Psoas muscle (tissue), 8 donors: ENCODE results near the gene CADM4. TPM values are rescaled to one million over a fixed set of nuclear protein-coding genes. Genes with fewer than 3 reads are reported as not detected.

ENCODE experiments used
- ATAC-seq, 4 donors: fragments of 200-7000 bp; cut with Tn5 transposase; one replicate each; pipeline ENCODE4 v1.9.1; 2020; ENCODE audit warnings: moderate library complexity in 3 of 4, mild to moderate bottlenecking in 2 of 4
- DNase-seq, 2 donors: peaks; one replicate each; pipeline ENCODE4 v3.0.0-alpha.2; 2020
- H3K27ac ChIP-seq: fragments of 200-600 bp; one replicate; pipeline ENCODE4 v1.8.0; 2022
- H3K27me3 ChIP-seq, 3 donors: fragments of 200-600 bp in 1 of 3; one replicate each; pipeline versions ENCODE4 v1.6.1 to v1.8.0; 2013 to 2022; ENCODE audit warnings: low read length in 2 of 3, mild to moderate bottlenecking in 2 of 3, moderate library complexity in 1 of 3; ENCODE audit not compliant: insufficient read depth in 3 of 3
- H3K36me3 ChIP-seq, 2 donors: fragments of 200-600 bp in 1 of 2; one replicate each; pipeline versions ENCODE4 v1.6.1 to v1.8.0; 2013 to 2022; ENCODE audit warnings: low read depth in 1 of 2, mild to moderate bottlenecking in 1 of 2, moderate library complexity in 1 of 2; ENCODE audit not compliant: insufficient read depth in 1 of 2
- H3K4me1 ChIP-seq: fragments of 200-600 bp; one replicate; pipeline ENCODE4 v1.8.0; 2022
- H3K4me3 ChIP-seq: fragments of 200-600 bp; one replicate; pipeline ENCODE4 v1.8.0; 2022; ENCODE audit warnings: mild to moderate bottlenecking
- H3K9me3 ChIP-seq: fragments of 200-600 bp; one replicate; pipeline ENCODE4 v1.8.0; 2022
- WGBS, 3 donors: extraction: QIAGEN DNeasy Blood & Tissue Kit; methylation state at CpG; one replicate each; pipeline versions ENCODE4 v1.1.6 to v1.1.7; 2013; 5-methylcytosine and 5-hydroxymethylcytosine counted together
- intact Hi-C, 2 donors: fragments of 100-400 bp; cut with DNase I; formaldehyde crosslinking; loops; one replicate each; pipeline versions ENCODE4 v1.11.0 to v1.14.2; 2022
- polyA plus RNA-seq, 3 donors: library from polyadenylated mRNA; stranded (reverse); fragments of 200-250 nt; gene quantifications; one replicate each; pipeline ENCODE4 v1.2.3, GENCODE V29; 2013
- total RNA-seq, 4 donors: library from RNA; stranded (reverse); fragmentation: NEBNext Ultra II Directional in 2 of 4; extraction: Animal tissue kit (Norgen Biotek cat#: 25700) in 2 of 4; gene quantifications; one replicate each; pipeline versions ENCODE4 v1.2.1 to v1.2.4, GENCODE V29; 2021 to 2023
- TF ChIP-seq, protein P1 (sequence below): fragments of 200-600 bp; IDR thresholded peaks from one replicate; pipeline ENCODE4 v1.8.0; 2022; ENCODE audit warnings: antibody characterized with exemption
- donor health status: healthy with polysubstance abuse.
- donor health status: DM: no; HTN: no; CAD: no; lungs with moderate emphysema.
- donor health status: Bipolar disorder and iron deficiency.
- donor health status: healthy.
- donor health status: DM: yes; HTN: yes; CAD: no.
- donor health status: DM: no; HTN: no; CAD: no.
- donor health status: DM: no; HTN: no; CAD: no.
- donor health status: DM: yes; HTN: yes; CAD: no.

CADM4 gene
- total and polyA plus RNA-seq, 7 donors, result 1.8 to 10.6 (median 4.4) TPM

GRCh38 chr19:43622070-43622469, 17.6 kb downstream of the CADM4 start:
- no peak for ATAC-seq

DNA sequence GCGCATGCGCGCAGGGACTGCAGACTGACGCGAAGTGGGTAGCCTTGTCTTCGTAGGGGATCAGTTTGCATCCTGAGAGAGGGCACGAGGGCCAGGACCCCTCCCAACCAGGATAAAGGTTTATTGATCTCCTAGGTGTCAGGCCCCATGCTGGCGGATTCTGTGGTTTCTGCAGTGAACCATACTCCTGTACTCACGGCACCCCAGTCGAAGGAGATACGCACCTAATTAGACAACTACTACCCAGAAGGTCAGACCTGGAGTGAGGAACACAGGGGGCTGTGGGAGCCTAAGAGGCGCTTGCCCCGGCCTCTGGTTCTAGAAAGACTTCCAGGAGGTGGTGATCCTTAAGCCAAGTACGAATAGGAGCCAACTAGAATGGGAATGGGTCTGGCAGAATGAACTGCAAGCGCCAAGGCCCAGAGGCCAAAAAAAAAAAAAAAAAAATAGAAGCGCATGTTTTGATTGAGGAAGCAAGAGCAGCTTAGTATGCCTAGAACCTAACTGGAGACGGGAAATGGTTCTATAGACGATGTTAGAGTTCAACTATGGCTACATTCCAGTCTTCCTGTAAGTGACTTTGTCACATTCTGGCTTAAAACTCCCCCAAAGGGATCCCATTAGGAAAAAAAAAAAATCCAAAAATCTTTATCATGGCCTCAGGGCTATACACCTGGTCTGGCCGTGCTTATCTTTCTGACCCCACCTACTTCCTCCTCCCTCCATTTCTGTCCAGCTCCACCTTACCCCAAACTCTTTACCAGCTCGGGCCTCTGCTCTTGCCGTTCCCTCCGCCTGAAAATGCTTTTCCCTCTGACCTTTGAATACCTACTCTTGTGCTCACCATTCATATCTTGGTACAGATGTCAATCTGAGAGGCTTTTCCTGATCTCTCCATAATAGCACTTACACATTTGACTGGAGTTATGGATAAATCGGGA, 19.3 kb downstream of the CADM4 start:
- Histone ChIP-seq H3K4me1 (peaks cover 3% of the 10 kb centered on the region), H3K36me3 (no peaks in the 10 kb centered on the region), H3K4me3 (peak overlapping the region; percentile 76), H3K27me3 (no peaks in the 10 kb centered on the region), H3K27ac (peak overlapping the region; percentile 95), H3K9me3 (no peaks in the 10 kb centered on the region)
- DNase-seq, result no peak
- intact Hi-C loops, result no loop called here
- 37 to 41% (median 38%) methylated on average over 23 of the region's 23 CpGs for WGBS, 3 donors
- peak in 1 of 4 donors; percentile 6 for ATAC-seq
- TF ChIP-seq, protein P1, sequence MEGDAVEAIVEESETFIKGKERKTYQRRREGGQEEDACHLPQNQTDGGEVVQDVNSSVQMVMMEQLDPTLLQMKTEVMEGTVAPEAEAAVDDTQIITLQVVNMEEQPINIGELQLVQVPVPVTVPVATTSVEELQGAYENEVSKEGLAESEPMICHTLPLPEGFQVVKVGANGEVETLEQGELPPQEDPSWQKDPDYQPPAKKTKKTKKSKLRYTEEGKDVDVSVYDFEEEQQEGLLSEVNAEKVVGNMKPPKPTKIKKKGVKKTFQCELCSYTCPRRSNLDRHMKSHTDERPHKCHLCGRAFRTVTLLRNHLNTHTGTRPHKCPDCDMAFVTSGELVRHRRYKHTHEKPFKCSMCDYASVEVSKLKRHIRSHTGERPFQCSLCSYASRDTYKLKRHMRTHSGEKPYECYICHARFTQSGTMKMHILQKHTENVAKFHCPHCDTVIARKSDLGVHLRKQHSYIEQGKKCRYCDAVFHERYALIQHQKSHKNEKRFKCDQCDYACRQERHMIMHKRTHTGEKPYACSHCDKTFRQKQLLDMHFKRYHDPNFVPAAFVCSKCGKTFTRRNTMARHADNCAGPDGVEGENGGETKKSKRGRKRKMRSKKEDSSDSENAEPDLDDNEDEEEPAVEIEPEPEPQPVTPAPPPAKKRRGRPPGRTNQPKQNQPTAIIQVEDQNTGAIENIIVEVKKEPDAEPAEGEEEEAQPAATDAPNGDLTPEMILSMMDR, result no peak

More at GRCh38 chr19:43622070-43622469, 17.6 kb downstream of the CADM4 start:
- H3K4me1 ChIP-seq, result peaks cover 3% of the 10 kb centered on the region
- H3K36me3 ChIP-seq, result no peaks in the 10 kb centered on the region
- TF ChIP-seq, protein P1, result no peak
- 49 to 84% (median 59%) methylated on average over 4 of the region's 4 CpGs for WGBS, 3 donors
- H3K27me3 ChIP-seq, result no peaks in the 10 kb centered on the region
- intact Hi-C loops, result no loop called here
- no peaks in the 10 kb centered on the region for H3K9me3 ChIP-seq
- no peak for DNase-seq
- H3K27ac ChIP-seq, result no peak overlapping the region
- no peak overlapping the region for H3K4me3 ChIP-seq

GRCh38 chr19:43619262-43620060, 20.2 kb downstream of the CADM4 start, which contains the start of gene ZNF428:
Gene ZNF428, minus strand, starts transcription at chr19:43619629. Its CDS starts 5,325 bp downstream, at chr19:43614304.
- Histone ChIP-seq H3K4me3 (peak within 1 kb of the TSS; percentile 76), H3K27ac (peak within 1 kb of the TSS; percentile 95), H3K36me3 (no peaks in the 10 kb centered on the region), H3K27me3 (no peaks in the 10 kb centered on the region), H3K9me3 (no peaks in the 10 kb centered on the region), H3K4me1 (no peaks in the 10 kb centered on the region)
- intact Hi-C loops, result no loop called here
- TF ChIP-seq, protein P1, result no peak
- 0 to 1% (median 1%) methylated on average over 50 to 81 of the region's 81 CpGs for WGBS, 3 donors
- DNase-seq (peak; percentile 89 to 94), ATAC-seq (peak; percentile 93 to 96 (median 94))

DNA sequence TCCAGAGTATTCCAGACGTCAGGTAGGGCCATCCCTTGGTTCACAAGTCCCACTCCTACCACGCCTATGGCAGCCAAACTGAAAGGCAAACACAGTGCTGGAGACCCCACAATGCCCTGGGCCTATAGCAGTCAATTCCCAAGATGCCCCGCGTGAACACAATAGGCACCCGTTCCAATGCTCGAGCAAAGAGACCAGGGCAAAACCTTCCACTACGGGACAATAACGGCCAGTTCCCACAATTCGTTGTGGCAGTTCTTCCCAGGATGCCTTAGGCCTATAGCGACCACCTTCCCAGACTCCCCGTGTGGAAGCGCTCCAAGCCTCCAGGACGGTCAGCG, 20.8 kb downstream of the CADM4 start:
- WGBS, 3 donors, result 0 to 2% (median 0%) methylated on average over 14 of the region's 14 CpGs

More for the DNA sequence above, 20.8 kb downstream of the CADM4 start:
- Histone ChIP-seq H3K9me3 (no peaks in the 10 kb centered on the region), H3K4me3 (peak overlapping the region; percentile 76), H3K4me1 (no peaks in the 10 kb centered on the region), H3K27me3 (no peaks in the 10 kb centered on the region), H3K27ac (peak overlapping the region; percentile 95), H3K36me3 (peaks cover 0 to 4% of the 10 kb centered on the region in 2 donors)
- TF ChIP-seq, protein P1, result no peak
- ATAC-seq (peak; percentile 9 to 48 (median 44)), DNase-seq (no peak)
- intact Hi-C loops, result no loop called here
